ENCODE data around the gene NT5C1B. TPM values are rescaled to one million over a fixed set of nuclear protein-coding genes. Genes with fewer than 3 reads are reported as not detected.

The NT5C1B gene
- total and polyA plus RNA-seq, 10 of the 15 experiments (the other 5 are each of a cell fraction or from before 2014, with no cell fraction given), result 0.40 to 0.44 TPM; not detected in 8

DNA sequence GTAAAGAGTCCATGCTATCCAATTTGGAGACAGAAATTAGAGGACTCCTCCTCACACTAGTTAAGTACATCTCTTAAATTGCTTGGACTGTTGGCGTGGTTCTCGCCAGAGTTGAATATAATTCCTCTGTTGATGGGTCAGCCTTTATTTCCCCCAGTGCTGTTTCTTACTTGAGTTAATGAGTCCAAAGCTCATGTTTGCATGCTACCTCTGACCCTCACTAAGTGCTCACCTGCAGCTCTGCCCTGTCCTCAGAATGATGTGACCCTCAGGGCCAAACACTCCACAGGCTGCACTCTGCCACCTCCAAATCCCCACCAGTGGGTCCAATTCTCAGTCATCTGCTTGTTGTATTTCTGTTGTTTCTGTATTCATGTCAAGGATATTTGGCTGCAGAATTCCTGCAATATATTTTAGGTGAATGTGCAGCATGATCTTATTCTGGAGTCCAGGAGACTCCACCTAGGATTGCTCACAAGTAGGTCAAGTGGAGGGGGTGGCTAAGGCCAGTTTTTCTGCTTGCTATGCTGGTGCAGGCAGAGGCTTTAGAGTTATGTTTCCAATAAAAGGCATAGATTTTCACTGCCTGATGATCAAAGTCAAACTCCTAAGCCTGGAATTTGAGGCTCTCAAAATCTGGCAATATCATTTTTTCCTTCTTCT is 66.8 kb downstream of the NT5C1B start:
- TF ChIP-seq YY1 (IDR thresholded peaks at IDR 0.05; ENCODE audit: low read depth, low read length) (no peak), KDM1A (IDR thresholded peaks at IDR 0.05; ENCODE audit: borderline replicate concordance) (no peak), ZNF217 (IDR thresholded peaks at IDR 0.05) (no peak)
- BruUV-seq (replicated peaks), result no TSS peak
- Histone ChIP-seq H3K4me2 (ENCODE audit: control insufficient read depth, insufficient read depth) (no peak overlapping the region), H3K36me3 (ENCODE audit: control insufficient read depth in 2 of 2, insufficient read depth in 2 of 2, low read length in 1 of 2) (no peaks in the 10 kb centered on the region), H3K27ac (ENCODE audit: control insufficient read depth, insufficient read depth) (no peak overlapping the region), H2AFZ (ENCODE audit: control insufficient read depth, low read depth, low read length) (no peak overlapping the region), H3K9me3 (replicated peaks; ENCODE audit: control insufficient read depth, insufficient read depth, low read length) (no peaks in the 10 kb centered on the region), H3K27me3 (replicated peaks in 1 of 2; ENCODE audit: control insufficient read depth in 2 of 2, insufficient read depth in 2 of 2, low read length in 1 of 2) (peaks cover 0 to 2% of the 10 kb centered on the region in 2 experiments; a peak in 2 of 4 replicates), H4K20me1 (ENCODE audit: control insufficient read depth, insufficient read depth) (no peaks in the 10 kb centered on the region; the same call in none of the 2 replicates), H3K9ac (ENCODE audit: control insufficient read depth, insufficient read depth, low read length) (no peak overlapping the region), H3K4me3 (no peak overlapping the region), H3K79me2 (ENCODE audit: control insufficient read depth, insufficient read depth, low read length) (no peaks in the 10 kb centered on the region), H3K4me1 (ENCODE audit: control insufficient read depth, insufficient read depth, low read length) (no peaks in the 10 kb centered on the region)
- FAIRE-seq (no peak), DNase-seq (ENCODE audit: low read depth, low spot score) (no peak), ATAC-seq (no peak)
- ChIA-PET SMC1A (ENCODE audit: uncharacterized antibody, unreplicated experiment) (no interaction called here), POLR2A (no interaction called here), CTCF (interaction anchor here (1.0 to 3.6 kb wide), 4 partner anchors 10 to 1342 kb away, joined by 3 to 22 read pairs (median 8); no protein-coding TSS in a partner anchor), RAD21 (ENCODE audit: unreplicated experiment) (interaction anchor here (0.6 kb wide), 1 partner anchor 663 kb away, joined by 3 read pairs; no protein-coding TSS in a partner anchor)
- intact Hi-C loops (cut with micrococcal nuclease; ENCODE audit: unreplicated experiment) (loop anchor here (5.0 kb wide), 1 partner anchor 840 kb away; no protein-coding TSS in a partner anchor), in situ Hi-C loops (cut with MboI) (loop anchor here (5.0 to 10.0 kb wide), 2 partner anchors 842 to 1340 kb away; no protein-coding TSS in a partner anchor)
- 67% methylated on average over 2 of the region's 2 CpGs for WGBS (ENCODE audit: insufficient coverage, insufficient replicate concordance, low lambda C conversion rate, missing lambda C conversion rate)

All from GM12878 (cell line).